DOHH2 (cell line): ENCODE results near the gene SCUBE3.

Experiments
- H3F3A ChIP-seq: fragments of 200-600 bp; sonication (generic), shearing (Covaris generic); 2 replicates; pipeline ENCODE4 v1.6.0; 2016; ENCODE audit warnings: antibody characterized with exemption, mild to moderate bottlenecking; ENCODE audit not compliant: control insufficient read depth, insufficient read depth
- H3K27ac ChIP-seq: fragments of 200-600 bp; sonication (generic); 2 replicates; pipeline ENCODE4 v1.5.1; 2014; ENCODE audit warnings: low read depth, mild to moderate bottlenecking, low read length, moderate library complexity
- H3K27me3 ChIP-seq: fragments of 200-600 bp; sonication (generic); 2 replicates; pipeline ENCODE4 v1.6.1; 2014; ENCODE audit warnings: mild to moderate bottlenecking, low read length, mixed read lengths; ENCODE audit not compliant: control insufficient read depth
- H3K36me3 ChIP-seq: fragments of 200-600 bp; sonication (generic); 2 replicates; pipeline ENCODE4 v1.6.1; 2014; ENCODE audit warnings: mild to moderate bottlenecking, low read length, moderate library complexity, mixed read lengths; ENCODE audit not compliant: control insufficient read depth
- H3K4me1 ChIP-seq: fragments of 200-600 bp; sonication (generic); 2 replicates; pipeline ENCODE4 v1.6.1; 2014; ENCODE audit warnings: mild to moderate bottlenecking, low read length, mixed read lengths; ENCODE audit not compliant: control insufficient read depth
- H3K4me2 ChIP-seq: fragments of 200-600 bp; sonication (generic); 2 replicates; pipeline ENCODE4 v1.6.0; 2014; ENCODE audit warnings: mild to moderate bottlenecking, low read length, moderate library complexity
- H3K4me3 ChIP-seq: fragments of 200-600 bp; sonication (generic); 2 replicates; pipeline ENCODE4 v1.5.1; 2014; ENCODE audit warnings: mild to moderate bottlenecking, low read length, mixed read lengths
- H3K79me2 ChIP-seq: fragments of 200-600 bp; sonication (generic); 2 replicates; pipeline ENCODE4 v1.6.1; 2014; ENCODE audit warnings: mild to moderate bottlenecking, low read length, mixed read lengths; ENCODE audit not compliant: control insufficient read depth
- H3K9me2 ChIP-seq: fragments of 200-600 bp; sonication (generic); replicated peaks from 2 replicates; pipeline ENCODE4 v1.6.1; 2014; ENCODE audit warnings: mild to moderate bottlenecking, low read length, mixed read lengths; ENCODE audit not compliant: control insufficient read depth
- H3K9me3 ChIP-seq: fragments of 200-600 bp; sonication (generic); 2 replicates; pipeline ENCODE4 v1.6.1; 2014; ENCODE audit warnings: antibody characterized with exemption, low read length, mixed read lengths; ENCODE audit not compliant: control insufficient read depth, insufficient read depth
- H4K20me1 ChIP-seq: fragments of 200-600 bp; sonication (generic); 2 replicates; pipeline ENCODE4 v1.6.0; 2014; ENCODE audit warnings: low read depth, mild to moderate bottlenecking, antibody characterized with exemption, low read length, moderate library complexity; ENCODE audit not compliant: control insufficient read depth, insufficient read depth
- CTCF ChIP-seq: fragments of 200-600 bp; sonication (generic); IDR thresholded peaks from one replicate; pipeline ENCODE4 v1.5.1; 2014; ENCODE audit warnings: antibody characterized with exemption, mild to moderate bottlenecking, low read depth, low read length; ENCODE audit not compliant: poor library complexity, severe bottlenecking
- EZH2phosphoT487 ChIP-seq: fragments of 200-600 bp; sonication (generic); IDR thresholded peaks from 2 replicates; pipeline ENCODE4 v1.6.1; 2017; ENCODE audit warnings: borderline replicate concordance, mild to moderate bottlenecking, antibody characterized with exemption, low read length, moderate library complexity, mixed read lengths

The SCUBE3 gene

GRCh38 chr6:35228481-35228880 is 14.7 kb downstream of the SCUBE3 start:
- Histone ChIP-seq H3K9me3 (no peaks in the 10 kb centered on the region), H3K4me1 (no peaks in the 10 kb centered on the region), H3K79me2 (no peaks in the 10 kb centered on the region), H3K4me2 (no peak overlapping the region), H3F3A (no peaks in the 10 kb centered on the region), H3K4me3 (no peak overlapping the region), H4K20me1 (no peaks in the 10 kb centered on the region; the same call in 1 of the 2 replicates), H3K9me2 (no peaks in the 10 kb centered on the region), H3K36me3 (no peaks in the 10 kb centered on the region), H3K27me3 (no peaks in the 10 kb centered on the region), H3K27ac (no peak overlapping the region)
- TF ChIP-seq CTCF (no peak), EZH2phosphoT487 (no peak)

GRCh38 chr6:35229304-35229703 is 15.5 kb downstream of the SCUBE3 start:
- Histone ChIP-seq H3K27ac (no peak overlapping the region), H4K20me1 (no peaks in the 10 kb centered on the region; the same call in none of the 2 replicates), H3K36me3 (no peaks in the 10 kb centered on the region), H3K4me2 (no peak overlapping the region), H3F3A (no peaks in the 10 kb centered on the region), H3K9me2 (no peaks in the 10 kb centered on the region), H3K79me2 (no peaks in the 10 kb centered on the region), H3K4me3 (no peak overlapping the region), H3K4me1 (no peaks in the 10 kb centered on the region), H3K27me3 (no peaks in the 10 kb centered on the region), H3K9me3 (no peaks in the 10 kb centered on the region)
- TF ChIP-seq CTCF (no peak), EZH2phosphoT487 (no peak)

GRCh38 chr6:35230498-35230897 is 16.7 kb downstream of the SCUBE3 start:
- TF ChIP-seq EZH2phosphoT487 (no peak), CTCF (no peak)
- Histone ChIP-seq H4K20me1 (no peaks in the 10 kb centered on the region; the same call in none of the 2 replicates), H3K36me3 (no peaks in the 10 kb centered on the region), H3K27ac (no peak overlapping the region), H3K4me1 (no peaks in the 10 kb centered on the region), H3K27me3 (no peaks in the 10 kb centered on the region), H3K79me2 (no peaks in the 10 kb centered on the region), H3F3A (no peaks in the 10 kb centered on the region), H3K9me2 (no peaks in the 10 kb centered on the region), H3K4me3 (no peak overlapping the region), H3K9me3 (no peaks in the 10 kb centered on the region), H3K4me2 (no peak overlapping the region)
